Neural progenitor cell (in vitro differentiated cells): ENCODE data around the gene NPC1L1. TPM values are rescaled to one million over a fixed set of nuclear protein-coding genes. Genes with fewer than 3 reads are reported as not detected.

Experiments
- DNase-seq: peaks from one replicate; pipeline ENCODE4 v3.0.0-alpha.2; 2016; ENCODE audit warnings: low spot score
- H2AFZ ChIP-seq: fragments of 200-600 bp; sonication (generic); replicated peaks from 2 replicates; pipeline ENCODE4 v1.6.1; 2016; ENCODE audit warnings: antibody characterized with exemption
- H3F3A ChIP-seq: fragments of 200-600 bp; sonication (generic); 2 replicates; pipeline ENCODE4 v1.6.1; 2016; ENCODE audit warnings: antibody characterized with exemption, low read depth
- H3K27ac ChIP-seq: fragments of 200-600 bp; sonication (generic); 2 replicates; pipeline ENCODE4 v1.5.1; 2016; ENCODE audit warnings: mild to moderate bottlenecking
- H3K27me3 ChIP-seq: fragments of 200-600 bp; sonication (generic); 2 replicates; pipeline ENCODE4 v1.6.1; 2016; ENCODE audit warnings: mild to moderate bottlenecking, moderate library complexity
- H3K36me3 ChIP-seq: fragments of 200-600 bp; sonication (generic); 2 replicates; pipeline ENCODE4 v1.5.1; 2016
- H3K4me1 ChIP-seq: fragments of 200-600 bp; sonication (generic); 2 replicates; pipeline ENCODE4 v1.6.1; 2016; ENCODE audit warnings: mixed run types
- H3K4me2 ChIP-seq: fragments of 200-600 bp; sonication (generic); 2 replicates; pipeline ENCODE4 v1.6.1; 2016
- H3K4me3 ChIP-seq: fragments of 200-600 bp; sonication (generic); 2 replicates; pipeline ENCODE4 v1.5.1; 2016
- H3K79me2 ChIP-seq: fragments of 200-600 bp; sonication (generic); 2 replicates; pipeline ENCODE4 v1.6.1; 2016; ENCODE audit warnings: low read depth
- H3K9ac ChIP-seq: fragments of 200-600 bp; sonication (generic); 2 replicates; pipeline ENCODE4 v1.6.1; 2016
- H3K9me3 ChIP-seq: fragments of 200-600 bp; sonication (generic); 2 replicates; pipeline ENCODE4 v1.5.1; 2016; ENCODE audit warnings: low read depth
- H4K20me1 ChIP-seq: fragments of 200-600 bp; sonication (generic); 2 replicates; pipeline ENCODE4 v1.6.1; 2016; ENCODE audit warnings: low read depth
- H3K27ac Mint-ChIP-seq: 3 replicates; pipeline ENCODE4 v1.8.0; 2021; ENCODE audit warnings: mixed read lengths
- H3K27me3 Mint-ChIP-seq: 2 replicates; pipeline ENCODE4 v1.8.0; 2022; ENCODE audit warnings: low read depth, mild to moderate bottlenecking, inconsistent platforms, moderate library complexity, mixed read lengths; ENCODE audit not compliant: insufficient read depth
- H3K36me3 Mint-ChIP-seq: 3 replicates; pipeline ENCODE4 v1.8.0; 2021; ENCODE audit warnings: mixed read lengths
- H3K4me1 Mint-ChIP-seq: 3 replicates; pipeline ENCODE4 v1.8.0; 2021; ENCODE audit warnings: mixed read lengths
- H3K4me3 Mint-ChIP-seq: 3 replicates; pipeline ENCODE4 v1.8.0; 2021; ENCODE audit warnings: mild to moderate bottlenecking, moderate library complexity, mixed read lengths
- H3K9me3 Mint-ChIP-seq: 3 replicates; pipeline ENCODE4 v1.8.0; 2020; ENCODE audit warnings: mixed read lengths
- EZH2 ChIP-seq: fragments of 200-600 bp; sonication (generic); IDR thresholded peaks from 2 replicates; pipeline ENCODE4 v1.6.1; 2017; ENCODE audit warnings: antibody characterized with exemption, mild to moderate bottlenecking, moderate library complexity
- EZH2phosphoT487 ChIP-seq: fragments of 200-600 bp; sonication (generic); IDR thresholded peaks from 2 replicates; pipeline ENCODE4 v1.6.1; 2017; ENCODE audit warnings: antibody characterized with exemption
- total RNA-seq: library from RNA; depleted of rRNA; stranded (reverse); fragments of >200 nt; gene quantifications from 2 replicates; pipeline ENCODE4 v1.2.3, GENCODE V29; 2015; ENCODE audit warnings: low replicate concordance
- TF ChIP-seq, protein P1 (sequence below): fragments of 200-600 bp; sonication (generic); IDR thresholded peaks from 2 replicates; pipeline ENCODE4 v1.5.1; 2017; ENCODE audit warnings: antibody characterized with exemption, mild to moderate bottlenecking

The NPC1L1 gene
- total RNA-seq, 1 donor from 2014 or later: not detected

GRCh38 chr7:44470135-44470479, 71.0 kb downstream of the NPC1L1 start:
- Histone ChIP-seq H3K4me2 (no peak overlapping the region), H3K4me3 (no peak overlapping the region), H3K9ac (no peak overlapping the region), H3K4me1 (no peaks in the 10 kb centered on the region), H3F3A (no peaks in the 10 kb centered on the region), H3K27me3 (no peaks in the 10 kb centered on the region), H3K79me2 (peaks cover 59% of the 10 kb centered on the region), H4K20me1 (peaks cover 32% of the 10 kb centered on the region), H2AFZ (no peak overlapping the region), H3K9me3 (no peaks in the 10 kb centered on the region), H3K36me3 (no peaks in the 10 kb centered on the region), H3K27ac (no peak overlapping the region)
- no peaks in the 10 kb centered on the region for H3K4me1 Mint-ChIP-seq
- no peaks in the 10 kb centered on the region for H3K27me3 Mint-ChIP-seq
- H3K9me3 Mint-ChIP-seq: no peaks in the 10 kb centered on the region
- H3K27ac Mint-ChIP-seq: no peak overlapping the region
- peaks cover 14% of the 10 kb centered on the region for H3K36me3 Mint-ChIP-seq
- H3K4me3 Mint-ChIP-seq: no peak overlapping the region
- no peak for TF ChIP-seq EZH2phosphoT487
- no peak for TF ChIP-seq EZH2
- TF ChIP-seq, protein P1, sequence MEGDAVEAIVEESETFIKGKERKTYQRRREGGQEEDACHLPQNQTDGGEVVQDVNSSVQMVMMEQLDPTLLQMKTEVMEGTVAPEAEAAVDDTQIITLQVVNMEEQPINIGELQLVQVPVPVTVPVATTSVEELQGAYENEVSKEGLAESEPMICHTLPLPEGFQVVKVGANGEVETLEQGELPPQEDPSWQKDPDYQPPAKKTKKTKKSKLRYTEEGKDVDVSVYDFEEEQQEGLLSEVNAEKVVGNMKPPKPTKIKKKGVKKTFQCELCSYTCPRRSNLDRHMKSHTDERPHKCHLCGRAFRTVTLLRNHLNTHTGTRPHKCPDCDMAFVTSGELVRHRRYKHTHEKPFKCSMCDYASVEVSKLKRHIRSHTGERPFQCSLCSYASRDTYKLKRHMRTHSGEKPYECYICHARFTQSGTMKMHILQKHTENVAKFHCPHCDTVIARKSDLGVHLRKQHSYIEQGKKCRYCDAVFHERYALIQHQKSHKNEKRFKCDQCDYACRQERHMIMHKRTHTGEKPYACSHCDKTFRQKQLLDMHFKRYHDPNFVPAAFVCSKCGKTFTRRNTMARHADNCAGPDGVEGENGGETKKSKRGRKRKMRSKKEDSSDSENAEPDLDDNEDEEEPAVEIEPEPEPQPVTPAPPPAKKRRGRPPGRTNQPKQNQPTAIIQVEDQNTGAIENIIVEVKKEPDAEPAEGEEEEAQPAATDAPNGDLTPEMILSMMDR: no peak
- no peak for DNase-seq

- H3K27ac Mint-ChIP-seq: no peak overlapping the region
- Histone ChIP-seq H3K27me3 (no peaks in the 10 kb centered on the region), H2AFZ (no peak overlapping the region), H3K9ac (no peak overlapping the region), H3K9me3 (no peaks in the 10 kb centered on the region), H3K4me1 (no peaks in the 10 kb centered on the region), H3K27ac (no peak overlapping the region), H3K79me2 (peaks cover 54% of the 10 kb centered on the region), H3K4me2 (no peak overlapping the region), H3K36me3 (no peaks in the 10 kb centered on the region), H3K4me3 (no peak overlapping the region), H4K20me1 (peaks cover 29% of the 10 kb centered on the region), H3F3A (no peaks in the 10 kb centered on the region)
- H3K4me1 Mint-ChIP-seq: no peaks in the 10 kb centered on the region
- peaks cover 14% of the 10 kb centered on the region for H3K36me3 Mint-ChIP-seq
- no peak for DNase-seq
- TF ChIP-seq EZH2phosphoT487 (no peak), EZH2 (no peak)
- TF ChIP-seq, protein P1: no peak
- H3K4me3 Mint-ChIP-seq: no peak overlapping the region
- H3K9me3 Mint-ChIP-seq: no peaks in the 10 kb centered on the region
- H3K27me3 Mint-ChIP-seq: no peaks in the 10 kb centered on the region
Measured at GRCh38 chr7:44469461-44470134, 71.5 kb downstream of the NPC1L1 start.

- Mint-ChIP-seq H3K4me1 (no peaks in the 10 kb centered on the region), H3K27me3 (peaks cover 2% of the 10 kb centered on the region), H3K4me3 (no peak overlapping the region), H3K27ac (no peak overlapping the region), H3K9me3 (no peaks in the 10 kb centered on the region), H3K36me3 (peaks cover 18% of the 10 kb centered on the region)
- Histone ChIP-seq H3F3A (no peaks in the 10 kb centered on the region), H3K27me3 (no peaks in the 10 kb centered on the region), H4K20me1 (peaks cover 19% of the 10 kb centered on the region), H3K9me3 (no peaks in the 10 kb centered on the region), H3K79me2 (peaks cover 55% of the 10 kb centered on the region), H3K9ac (no peak overlapping the region), H3K27ac (no peak overlapping the region), H3K4me2 (no peak overlapping the region), H3K36me3 (no peaks in the 10 kb centered on the region), H3K4me3 (no peak overlapping the region), H2AFZ (no peak overlapping the region), H3K4me1 (no peaks in the 10 kb centered on the region)
- no peak for DNase-seq
- TF ChIP-seq EZH2phosphoT487 (no peak), EZH2 (no peak)
- TF ChIP-seq, protein P1: no peak
Measured at GRCh38 chr7:44467217-44467548, 73.9 kb downstream of the NPC1L1 start.
